ENCODE results near the gene UBE2M.

The UBE2M gene

GRCh38 chr19:58548859-58549663, 9.3 kb downstream of the UBE2M start:
- no peak for DNase-seq (ENCODE audit: extremely low read depth, low read depth)
- TF ChIP-seq, protein P1, sequence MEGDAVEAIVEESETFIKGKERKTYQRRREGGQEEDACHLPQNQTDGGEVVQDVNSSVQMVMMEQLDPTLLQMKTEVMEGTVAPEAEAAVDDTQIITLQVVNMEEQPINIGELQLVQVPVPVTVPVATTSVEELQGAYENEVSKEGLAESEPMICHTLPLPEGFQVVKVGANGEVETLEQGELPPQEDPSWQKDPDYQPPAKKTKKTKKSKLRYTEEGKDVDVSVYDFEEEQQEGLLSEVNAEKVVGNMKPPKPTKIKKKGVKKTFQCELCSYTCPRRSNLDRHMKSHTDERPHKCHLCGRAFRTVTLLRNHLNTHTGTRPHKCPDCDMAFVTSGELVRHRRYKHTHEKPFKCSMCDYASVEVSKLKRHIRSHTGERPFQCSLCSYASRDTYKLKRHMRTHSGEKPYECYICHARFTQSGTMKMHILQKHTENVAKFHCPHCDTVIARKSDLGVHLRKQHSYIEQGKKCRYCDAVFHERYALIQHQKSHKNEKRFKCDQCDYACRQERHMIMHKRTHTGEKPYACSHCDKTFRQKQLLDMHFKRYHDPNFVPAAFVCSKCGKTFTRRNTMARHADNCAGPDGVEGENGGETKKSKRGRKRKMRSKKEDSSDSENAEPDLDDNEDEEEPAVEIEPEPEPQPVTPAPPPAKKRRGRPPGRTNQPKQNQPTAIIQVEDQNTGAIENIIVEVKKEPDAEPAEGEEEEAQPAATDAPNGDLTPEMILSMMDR (IDR thresholded peaks at IDR 0.05; ENCODE audit: low read depth, low read length, missing control alignments), result no peak
- no peak overlapping the region for H3K4me3 ChIP-seq (replicated peaks; ENCODE audit: low read depth, low read length)

DNA sequence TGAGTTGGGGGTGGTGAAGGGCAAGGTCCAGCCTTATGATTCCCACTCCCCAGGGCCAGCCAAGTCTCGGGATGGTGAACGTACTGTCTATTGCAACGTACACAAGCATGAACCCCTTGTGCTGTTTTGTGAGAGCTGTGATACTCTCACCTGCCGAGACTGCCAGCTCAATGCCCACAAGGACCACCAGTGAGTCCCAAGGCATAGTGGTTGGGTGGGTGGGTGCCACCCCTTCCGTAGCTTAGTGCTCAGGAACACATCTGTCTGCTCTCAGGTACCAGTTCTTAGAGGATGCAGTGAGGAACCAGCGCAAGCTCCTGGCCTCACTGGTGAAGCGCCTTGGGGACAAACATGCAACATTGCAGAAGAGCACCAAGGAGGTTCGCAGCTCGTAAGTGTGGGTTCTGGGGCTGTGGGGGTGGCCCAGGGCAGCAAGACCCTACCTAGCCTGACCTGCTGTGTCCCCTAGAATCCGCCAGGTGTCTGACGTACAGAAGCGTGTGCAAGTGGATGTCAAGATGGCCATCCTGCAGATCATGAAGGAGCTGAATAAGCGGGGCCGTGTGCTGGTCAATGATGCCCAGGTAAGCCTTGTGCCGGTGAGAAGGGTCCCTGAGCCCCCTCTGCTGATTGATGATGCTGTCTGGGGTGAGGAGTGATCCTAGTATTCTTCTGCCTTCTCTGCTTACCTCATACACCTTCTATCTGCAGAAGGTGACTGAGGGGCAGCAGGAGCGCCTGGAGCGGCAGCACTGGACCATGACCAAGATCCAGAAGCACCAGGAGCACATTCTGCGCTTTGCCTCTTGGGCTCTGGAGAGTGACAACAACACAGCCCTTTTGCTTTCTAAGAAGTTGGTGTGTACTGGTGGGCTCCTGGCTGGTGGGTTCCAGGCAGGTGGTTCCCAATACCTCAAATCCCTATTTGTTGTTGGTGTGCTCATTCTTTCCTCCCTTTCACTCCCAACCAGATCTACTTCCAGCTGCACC, 10.8 kb downstream of the UBE2M start:
- TF ChIP-seq, protein P1 (IDR thresholded peaks at IDR 0.05; ENCODE audit: low read depth, low read length, missing control alignments), result no peak
- peak overlapping the region; percentile 98 for H3K4me3 ChIP-seq (replicated peaks; ENCODE audit: low read depth, low read length)
- no peak for DNase-seq (ENCODE audit: extremely low read depth, low read depth)

GRCh38 chr19:58546019-58546530, 12.3 kb downstream of the UBE2M start:
- TF ChIP-seq, protein P1 (IDR thresholded peaks at IDR 0.05; ENCODE audit: low read depth, low read length, missing control alignments), result no peak
- no peak for DNase-seq (ENCODE audit: extremely low read depth, low read depth)
- H3K4me3 ChIP-seq (replicated peaks; ENCODE audit: low read depth, low read length), result peak overlapping the region; percentile 98

- DNase-seq (ENCODE audit: extremely low read depth, low read depth), result no peak
- TF ChIP-seq, protein P1 (IDR thresholded peaks at IDR 0.05; ENCODE audit: low read depth, low read length, missing control alignments), result no peak
- H3K4me3 ChIP-seq (replicated peaks; ENCODE audit: low read depth, low read length), result peak overlapping the region; percentile 98
Observed at GRCh38 chr19:58545286-58546018, 13.0 kb downstream of the UBE2M start.

DNA sequence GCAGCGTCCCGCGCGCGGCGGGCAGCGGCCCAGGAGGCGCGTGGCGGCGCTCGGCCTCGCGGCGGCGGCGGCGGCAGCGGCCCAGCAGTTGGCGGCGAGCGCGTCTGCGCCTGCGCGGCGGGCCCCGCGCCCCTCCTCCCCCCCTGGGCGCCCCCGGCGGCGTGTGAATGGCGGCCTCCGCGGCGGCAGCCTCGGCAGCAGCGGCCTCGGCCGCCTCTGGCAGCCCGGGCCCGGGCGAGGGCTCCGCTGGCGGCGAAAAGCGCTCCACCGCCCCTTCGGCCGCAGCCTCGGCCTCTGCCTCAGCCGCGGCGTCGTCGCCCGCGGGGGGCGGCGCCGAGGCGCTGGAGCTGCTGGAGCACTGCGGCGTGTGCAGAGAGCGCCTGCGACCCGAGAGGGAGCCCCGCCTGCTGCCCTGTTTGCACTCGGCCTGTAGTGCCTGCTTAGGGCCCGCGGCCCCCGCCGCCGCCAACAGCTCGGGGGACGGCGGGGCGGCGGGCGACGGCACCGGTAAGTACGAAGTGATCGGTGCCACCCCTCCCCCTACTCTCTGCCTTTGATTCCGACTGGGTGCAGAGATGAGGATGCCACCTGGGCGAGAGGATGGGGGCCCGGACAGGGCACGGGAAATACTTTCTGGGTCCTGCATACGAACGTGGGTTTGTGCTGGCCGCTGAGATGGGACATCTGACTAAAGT, 13.7 kb downstream of the UBE2M start:
- no peak for DNase-seq (ENCODE audit: extremely low read depth, low read depth)
- H3K4me3 ChIP-seq (replicated peaks; ENCODE audit: low read depth, low read length), result peak overlapping the region; percentile 98
- TF ChIP-seq, protein P1 (IDR thresholded peaks at IDR 0.05; ENCODE audit: low read depth, low read length, missing control alignments), result no peak

Data from HFF-Myc (cell line).